ENCODE results near the gene IDNK.

- TF ChIP-seq MAX (IDR thresholded peaks at IDR 0.05; ENCODE audit: low read depth, low read length) (no peak), POLR2AphosphoS5 (IDR thresholded peaks at IDR 0.05; ENCODE audit: low read length) (no peak; the same call in 1 of the 2 replicates), CTCF (IDR thresholded peaks at IDR 0.05 in 2 of 3, conservative IDR thresholded peaks at IDR 0.05 in 1 of 3; ENCODE audit: control insufficient read depth in 2 of 3, extremely low read depth in 1 of 3, insufficient read depth in 1 of 3, low read depth in 3 of 3, low read length in 3 of 3) (no peak), GABPA (IDR thresholded peaks at IDR 0.05; ENCODE audit: low read depth) (no peak), MTA2 (IDR thresholded peaks at IDR 0.05; ENCODE audit: low read depth) (no peak), PRDM15 (CRISPR knock-in tag; IDR thresholded peaks at IDR 0.05) (no peak)
These were observed 23.7 kb downstream of the IDNK start for GRCh38 chr9:83646500-83647239.
